PC-9 (cell line): ENCODE data around the gene CYTH3. TPM values are rescaled to one million over a fixed set of nuclear protein-coding genes. Genes with fewer than 3 reads are reported as not detected.
"Not testable (repeated sequence)": the region's sequence is repeated elsewhere in the genome, so short reads cannot be mapped to it uniquely, and the experiment has no call there.

ENCODE experiments used
- BruUV-seq: library from RNA; stranded (reverse); fragments of 400-500 nt; replicated peaks from 2 replicates; lab custom pipeline; 2021; lab: Mats Ljungman, UMichigan
- CTCF ChIA-PET: fragments of 300-600 bp; sonication (Branson Sonifier 250); formaldehyde crosslinking; loops from one replicate; lab custom pipeline; 2022; ENCODE audit warnings: antibody characterized with exemption; lab: Charles Lee
- POLR2A ChIA-PET: fragments of 300-600 bp; sonication (Branson Sonifier 250); formaldehyde crosslinking; loops from one replicate; lab custom pipeline; 2022; ENCODE audit warnings: antibody characterized with exemption; ENCODE audit not compliant: unreplicated experiment; lab: Charles Lee
- DNase-seq, 2 experiments: peaks; one replicate each; pipeline versions ENCODE4 v3.0.0 to v3.0.0-alpha.2; 2015 to 2022; ENCODE audit warnings: mixed read lengths in 1 of 2
- H2AFZ ChIP-seq: fragments of 200-600 bp; sonication (generic); 2 replicates; pipeline ENCODE4 v1.8.1; 2017; ENCODE audit warnings: antibody characterized with exemption
- H3F3A ChIP-seq: fragments of 200-600 bp; sonication (generic); 2 replicates; pipeline ENCODE4 v1.8.1; 2017; ENCODE audit warnings: antibody characterized with exemption, mild to moderate bottlenecking, low read depth; ENCODE audit not compliant: insufficient read depth
- H3K27ac ChIP-seq: fragments of 200-600 bp; sonication (generic); 2 replicates; pipeline ENCODE4 v1.6.1; 2016; ENCODE audit warnings: mixed run types
- H3K27me3 ChIP-seq: fragments of 200-600 bp; sonication (generic); 2 replicates; pipeline ENCODE4 v1.6.1; 2016; ENCODE audit warnings: low read depth, mixed run types; ENCODE audit not compliant: insufficient read depth
- H3K36me3 ChIP-seq: fragments of 200-600 bp; sonication (generic); 2 replicates; pipeline ENCODE4 v1.6.1; 2016; ENCODE audit warnings: low read depth, mixed run types
- H3K4me1 ChIP-seq: fragments of 200-600 bp; sonication (generic); replicated peaks from 2 replicates; pipeline ENCODE4 v1.6.1; 2016; ENCODE audit warnings: mixed run types; ENCODE audit not compliant: insufficient read depth
- H3K4me2 ChIP-seq: fragments of 200-600 bp; sonication (generic); 2 replicates; pipeline ENCODE4 v1.6.1; 2017; ENCODE audit warnings: mixed run types
- H3K4me3 ChIP-seq: fragments of 200-600 bp; sonication (generic); 2 replicates; pipeline ENCODE4 v1.6.1; 2016; ENCODE audit warnings: mixed run types
- H3K79me2 ChIP-seq: fragments of 200-600 bp; sonication (generic); 2 replicates; pipeline ENCODE4 v1.6.1; 2017; ENCODE audit warnings: low read depth, mixed run types
- H3K9me2 ChIP-seq: fragments of 200-600 bp; sonication (generic); 2 replicates; pipeline ENCODE4 v1.8.1; 2017; ENCODE audit warnings: mild to moderate bottlenecking; ENCODE audit not compliant: insufficient read depth
- H3K9me3 ChIP-seq: fragments of 200-600 bp; sonication (generic); 2 replicates; pipeline ENCODE4 v1.8.1; 2016; ENCODE audit warnings: low read depth; ENCODE audit not compliant: insufficient read depth
- H4K20me1 ChIP-seq: fragments of 200-600 bp; sonication (generic); 2 replicates; pipeline ENCODE4 v1.8.1; 2017; ENCODE audit not compliant: insufficient read depth
- EZH2 ChIP-seq: fragments of 200-600 bp; sonication (generic); IDR thresholded peaks from 2 replicates; pipeline ENCODE4 v1.8.0; 2017; ENCODE audit warnings: antibody characterized with exemption, low read depth
- intact Hi-C: fragments of 100-400 bp; cut with micrococcal nuclease; formaldehyde crosslinking; loops from one replicate; pipeline ENCODE4 v1.10.0; 2022; ENCODE audit not compliant: unreplicated experiment
- total RNA-seq: library from RNA; stranded (reverse); gene quantifications from 2 replicates; pipeline ENCODE4 v1.2.3, GENCODE V29; 2021
- TF ChIP-seq, protein P1 (sequence below): fragments of 200-600 bp; sonication (generic); conservative IDR thresholded peaks from 2 replicates; pipeline ENCODE4 v1.6.1; 2017; ENCODE audit warnings: mixed run types, antibody characterized with exemption, mild to moderate bottlenecking, moderate library complexity

The CYTH3 gene
- total RNA-seq, 1 experiment from 2014 or later, result 84.4 TPM

DNA sequence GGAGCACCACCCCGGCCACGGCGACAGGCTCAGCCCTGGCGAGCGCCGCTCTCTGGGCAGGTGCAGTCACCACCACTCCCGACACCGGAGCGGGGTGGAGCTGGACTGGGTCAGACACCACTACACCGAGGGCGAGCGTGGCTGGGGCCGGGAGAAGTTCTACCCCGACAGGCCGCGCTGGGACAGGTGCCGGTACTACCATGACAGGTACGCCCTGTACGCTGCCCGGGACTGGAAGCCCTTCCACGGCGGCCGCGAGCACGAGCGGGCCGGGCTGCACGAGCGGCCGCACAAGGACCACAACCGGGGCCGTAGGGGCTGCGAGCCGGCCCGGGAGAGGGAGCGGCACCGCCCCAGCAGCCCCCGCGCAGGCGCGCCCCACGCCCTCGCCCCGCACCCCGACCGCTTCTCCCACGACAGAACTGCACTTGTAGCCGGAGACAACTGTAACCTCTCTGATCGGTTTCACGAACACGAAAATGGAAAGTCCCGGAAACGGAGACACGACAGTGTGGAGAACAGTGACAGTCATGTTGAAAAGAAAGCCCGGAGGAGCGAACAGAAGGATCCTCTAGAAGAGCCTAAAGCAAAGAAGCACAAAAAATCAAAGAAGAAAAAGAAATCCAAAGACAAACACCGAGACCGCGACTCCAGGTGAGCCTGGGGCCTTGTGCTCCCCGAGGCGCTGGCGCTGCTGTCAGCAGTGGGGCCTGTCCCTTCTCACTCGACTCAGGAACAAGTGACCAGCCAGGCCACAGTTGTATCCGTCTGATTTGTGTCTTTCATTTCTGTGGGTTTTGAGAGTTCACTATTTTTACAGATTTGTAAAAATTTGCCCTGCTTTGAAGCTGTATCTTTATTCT lies 117.7 kb downstream of the CYTH3 start:
- Histone ChIP-seq H3K9me3 (no peaks in the 10 kb centered on the region), H3K4me1 (no peaks in the 10 kb centered on the region), H3K36me3 (peaks cover 25% of the 10 kb centered on the region; the same call in 1 of the 2 replicates), H3K9me2 (no peaks in the 10 kb centered on the region), H2AFZ (no peak overlapping the region), H3K4me2 (no peak overlapping the region), H3F3A (no peaks in the 10 kb centered on the region), H4K20me1 (no peaks in the 10 kb centered on the region; the same call in 1 of the 2 replicates), H3K27me3 (no peaks in the 10 kb centered on the region), H3K4me3 (no peak overlapping the region), H3K27ac (no peak overlapping the region), H3K79me2 (no peaks in the 10 kb centered on the region)
- CTCF ChIA-PET, result no interaction called here
- intact Hi-C loops, result no loop called here
- no TSS peak for BruUV-seq
- TF ChIP-seq, protein P1, sequence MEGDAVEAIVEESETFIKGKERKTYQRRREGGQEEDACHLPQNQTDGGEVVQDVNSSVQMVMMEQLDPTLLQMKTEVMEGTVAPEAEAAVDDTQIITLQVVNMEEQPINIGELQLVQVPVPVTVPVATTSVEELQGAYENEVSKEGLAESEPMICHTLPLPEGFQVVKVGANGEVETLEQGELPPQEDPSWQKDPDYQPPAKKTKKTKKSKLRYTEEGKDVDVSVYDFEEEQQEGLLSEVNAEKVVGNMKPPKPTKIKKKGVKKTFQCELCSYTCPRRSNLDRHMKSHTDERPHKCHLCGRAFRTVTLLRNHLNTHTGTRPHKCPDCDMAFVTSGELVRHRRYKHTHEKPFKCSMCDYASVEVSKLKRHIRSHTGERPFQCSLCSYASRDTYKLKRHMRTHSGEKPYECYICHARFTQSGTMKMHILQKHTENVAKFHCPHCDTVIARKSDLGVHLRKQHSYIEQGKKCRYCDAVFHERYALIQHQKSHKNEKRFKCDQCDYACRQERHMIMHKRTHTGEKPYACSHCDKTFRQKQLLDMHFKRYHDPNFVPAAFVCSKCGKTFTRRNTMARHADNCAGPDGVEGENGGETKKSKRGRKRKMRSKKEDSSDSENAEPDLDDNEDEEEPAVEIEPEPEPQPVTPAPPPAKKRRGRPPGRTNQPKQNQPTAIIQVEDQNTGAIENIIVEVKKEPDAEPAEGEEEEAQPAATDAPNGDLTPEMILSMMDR, result no peak
- no peak for TF ChIP-seq EZH2
- POLR2A ChIA-PET, result no interaction called here
- no peak for DNase-seq

DNA sequence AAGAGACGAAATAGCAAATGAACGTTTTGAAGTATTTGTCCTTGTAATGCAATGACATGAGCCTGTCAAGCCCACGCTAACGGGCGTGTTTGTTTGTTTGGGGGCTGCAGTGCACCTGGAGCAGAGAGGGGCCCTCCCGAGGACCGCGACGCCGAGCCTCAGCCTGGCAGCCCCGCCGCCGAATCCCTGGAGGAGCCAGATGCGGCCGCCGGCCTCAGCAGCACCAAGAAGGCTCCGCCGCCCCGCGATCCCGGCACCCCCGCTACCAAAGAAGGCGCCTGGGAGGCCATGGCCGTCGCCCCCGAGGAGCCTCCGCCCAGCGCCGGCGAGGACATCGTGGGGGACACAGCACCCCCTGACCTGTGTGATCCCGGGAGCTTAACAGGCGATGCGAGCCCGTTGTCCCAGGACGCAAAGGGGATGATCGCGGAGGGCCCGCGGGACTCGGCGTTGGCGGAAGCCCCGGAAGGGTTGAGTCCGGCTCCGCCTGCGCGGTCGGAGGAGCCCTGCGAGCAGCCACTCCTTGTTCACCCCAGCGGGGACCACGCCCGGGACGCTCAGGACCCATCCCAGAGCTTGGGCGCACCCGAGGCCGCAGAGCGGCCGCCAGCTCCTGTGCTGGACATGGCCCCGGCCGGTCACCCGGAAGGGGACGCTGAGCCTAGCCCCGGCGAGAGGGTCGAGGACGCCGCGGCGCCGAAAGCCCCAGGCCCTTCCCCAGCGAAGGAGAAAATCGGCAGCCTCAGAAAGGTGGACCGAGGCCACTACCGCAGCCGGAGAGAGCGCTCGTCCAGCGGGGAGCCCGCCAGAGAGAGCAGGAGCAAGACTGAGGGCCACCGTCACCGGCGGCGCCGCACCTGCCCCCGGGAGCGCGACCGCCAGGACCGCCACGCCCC lies 118.5 kb downstream of the CYTH3 start:
- intact Hi-C loops, result no loop called here
- H3K4me1 ChIP-seq, result no peaks in the 10 kb centered on the region
- POLR2A ChIA-PET, result interaction anchor here (0.7 kb wide), 1 partner anchor 116 kb away, joined by 6 read pairs; no protein-coding TSS in a partner anchor
- no peaks in the 10 kb centered on the region for H3K79me2 ChIP-seq
- no peak for DNase-seq
- H3K9me3 ChIP-seq, result no peaks in the 10 kb centered on the region
- H3K27me3 ChIP-seq, result no peaks in the 10 kb centered on the region
- no peaks in the 10 kb centered on the region for H3F3A ChIP-seq
- CTCF ChIA-PET, result no interaction called here
- TF ChIP-seq, protein P1, result no peak
- no peak for TF ChIP-seq EZH2
- no TSS peak for BruUV-seq
- no peak overlapping the region for H2AFZ ChIP-seq
- H3K4me3 ChIP-seq, result no peak overlapping the region
- H3K36me3 ChIP-seq, result peaks cover 34% of the 10 kb centered on the region; the same call in 1 of the 2 replicates
- H3K4me2 ChIP-seq, result no peak overlapping the region
- no peaks in the 10 kb centered on the region; the same call in 1 of the 2 replicates for H4K20me1 ChIP-seq
- no peaks in the 10 kb centered on the region for H3K9me2 ChIP-seq
- no peak overlapping the region for H3K27ac ChIP-seq

DNA sequence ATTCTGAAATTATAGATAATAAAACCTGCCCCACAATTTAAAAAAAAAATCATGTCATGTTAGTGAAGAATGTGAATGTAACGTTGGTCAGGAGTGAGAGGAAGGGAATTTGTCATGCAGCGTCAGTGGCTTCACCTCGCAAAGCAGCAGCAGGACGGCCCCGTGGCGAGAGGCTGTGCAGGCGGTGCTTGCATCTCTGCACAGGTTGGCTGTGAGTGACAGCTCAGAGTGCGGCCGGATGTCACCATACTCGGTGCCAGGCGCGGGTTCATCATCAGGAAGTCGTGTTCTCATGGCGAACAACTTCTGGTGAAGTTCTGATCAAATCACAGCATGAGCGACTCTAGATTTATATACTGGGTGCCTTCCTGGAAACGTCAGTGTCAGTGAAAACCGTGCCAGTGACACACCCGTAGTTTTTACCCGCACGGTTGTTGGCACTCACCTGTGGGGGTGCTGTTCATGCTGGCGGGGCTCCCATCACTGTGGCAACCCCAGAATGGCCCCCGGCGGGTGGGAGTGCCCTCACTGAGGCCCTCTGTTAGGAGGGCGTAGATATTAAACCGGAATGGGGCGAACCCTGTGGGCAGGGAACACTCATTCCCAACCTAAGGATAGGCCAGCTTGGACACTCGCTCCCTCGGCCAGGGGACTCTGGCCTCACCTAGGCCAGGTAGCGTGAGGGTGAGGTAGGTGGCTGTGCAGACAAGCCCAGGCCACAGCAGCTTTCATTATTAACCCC lies 120.3 kb downstream of the CYTH3 start:
- CTCF ChIA-PET, result no interaction called here
- H2AFZ ChIP-seq, result no peak overlapping the region
- intact Hi-C loops, result no loop called here
- H3K4me3 ChIP-seq, result no peak overlapping the region
- no peak overlapping the region for H3K4me2 ChIP-seq
- H3K27me3 ChIP-seq, result no peaks in the 10 kb centered on the region
- no TSS peak for BruUV-seq
- H3K79me2 ChIP-seq, result no peaks in the 10 kb centered on the region
- H4K20me1 ChIP-seq, result no peaks in the 10 kb centered on the region; the same call in 1 of the 2 replicates
- POLR2A ChIA-PET, result no interaction called here
- H3K27ac ChIP-seq, result no peak overlapping the region
- peaks cover 40% of the 10 kb centered on the region for H3K36me3 ChIP-seq
- H3F3A ChIP-seq, result no peaks in the 10 kb centered on the region
- TF ChIP-seq, protein P1, result no peak
- TF ChIP-seq EZH2, result no peak
- H3K9me2 ChIP-seq, result no peaks in the 10 kb centered on the region
- DNase-seq, result no peak
- H3K4me1 ChIP-seq, result no peaks in the 10 kb centered on the region
- H3K9me3 ChIP-seq, result no peaks in the 10 kb centered on the region

DNA sequence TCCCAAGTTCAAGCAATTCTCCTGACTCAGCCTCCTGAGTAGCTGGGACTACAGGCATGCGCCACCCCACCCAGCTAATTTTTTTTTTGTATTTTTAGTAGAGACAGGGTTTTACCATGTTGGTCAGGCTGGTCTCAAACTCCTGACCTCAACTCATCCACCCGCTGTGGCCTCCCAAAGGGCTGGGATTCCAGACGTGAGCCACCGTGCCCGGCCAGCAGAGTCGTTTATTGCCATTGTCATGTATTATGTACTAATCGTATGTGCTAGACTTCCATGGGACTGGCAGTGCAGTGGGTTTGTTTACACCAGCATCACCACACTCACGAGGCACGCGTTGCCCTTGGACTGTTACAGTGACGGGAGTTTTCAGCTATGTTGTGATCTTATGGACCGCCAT lies 120.9 kb downstream of the CYTH3 start:
- DNase-seq, H3K4me1 ChIP-seq, intact Hi-C loops, H3K27ac ChIP-seq, BruUV-seq, H3K79me2 ChIP-seq, H3K4me2 ChIP-seq, H4K20me1 ChIP-seq, H3K27me3 ChIP-seq, H3K9me2 ChIP-seq, H3F3A ChIP-seq, H3K4me3 ChIP-seq, H2AFZ ChIP-seq, H3K9me3 ChIP-seq, CTCF ChIA-PET, POLR2A ChIA-PET: not testable (repeated sequence)
- peaks cover 41% of the 10 kb centered on the region for H3K36me3 ChIP-seq
